ENCODE measurements around the gene PUM1.
"Not testable (repeated sequence)": the region's sequence is repeated elsewhere in the genome, so short reads cannot be mapped to it uniquely, and the experiment has no call there.

The PUM1 gene

DNA sequence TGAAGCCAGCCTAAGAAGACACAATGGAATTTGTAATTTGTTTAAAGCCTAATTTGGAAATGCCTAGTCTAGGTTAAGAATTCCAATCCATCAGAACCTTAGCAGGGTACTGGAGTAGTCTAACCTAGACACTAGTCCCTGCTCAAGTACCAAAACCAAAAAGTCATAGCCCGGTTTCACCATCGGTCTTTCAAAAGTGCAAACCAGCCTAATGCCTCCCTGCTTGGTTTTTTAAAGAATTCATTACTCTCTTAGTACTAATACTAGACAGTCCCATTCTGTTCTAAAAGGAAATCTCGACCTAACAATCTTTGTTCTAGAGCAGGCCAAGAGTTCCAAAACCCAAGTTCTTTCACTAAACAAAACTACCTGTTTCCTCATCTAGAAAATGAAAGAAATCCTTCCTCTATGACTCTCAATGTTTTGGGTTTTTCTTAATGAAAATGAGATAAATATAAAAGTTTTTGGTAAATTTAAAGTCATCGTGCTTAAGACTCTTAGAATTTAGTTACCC lies 2.6 kb downstream of the PUM1 start:
- no peak for DNase-seq (ENCODE audit: low read depth)

DNA sequence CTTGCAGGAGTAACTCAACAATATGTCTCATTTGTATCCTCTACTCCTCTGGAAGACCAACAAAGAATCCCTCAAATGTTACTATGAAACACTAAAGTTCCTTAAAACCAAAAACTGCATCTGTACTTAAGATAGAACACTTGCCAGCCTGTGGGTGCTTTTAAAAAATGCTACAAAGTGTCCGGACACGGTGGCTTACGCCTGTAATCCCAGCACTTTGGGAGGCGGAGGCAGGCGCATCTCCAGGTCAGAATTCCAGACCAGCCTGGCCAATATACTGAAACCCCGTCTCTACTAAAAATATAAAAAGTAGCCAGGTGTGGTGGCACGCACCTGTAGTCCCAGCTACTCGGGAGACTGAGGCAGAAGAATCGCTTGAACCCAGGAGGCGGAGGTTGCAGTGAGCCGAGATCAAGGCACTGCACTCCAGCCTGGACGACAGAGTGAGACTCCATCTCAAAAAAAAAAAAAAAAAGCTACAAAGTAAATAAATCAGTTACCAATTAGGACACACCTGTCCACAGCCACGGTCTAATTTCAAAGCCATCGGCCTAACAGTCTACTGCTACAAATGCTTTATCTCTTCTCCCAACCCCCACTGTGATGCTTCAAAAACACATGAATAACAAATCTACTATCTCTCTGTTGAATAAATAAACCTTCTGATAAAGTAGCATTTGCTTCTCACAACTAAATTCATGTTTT lies 3.2 kb downstream of the PUM1 start:
- DNase-seq (ENCODE audit: low read depth), result not testable (repeated sequence)

- no peak for DNase-seq (ENCODE audit: low read depth)
These were observed 7.5 kb downstream of the PUM1 start for GRCh38 chr1:31058012-31058411.

DNA sequence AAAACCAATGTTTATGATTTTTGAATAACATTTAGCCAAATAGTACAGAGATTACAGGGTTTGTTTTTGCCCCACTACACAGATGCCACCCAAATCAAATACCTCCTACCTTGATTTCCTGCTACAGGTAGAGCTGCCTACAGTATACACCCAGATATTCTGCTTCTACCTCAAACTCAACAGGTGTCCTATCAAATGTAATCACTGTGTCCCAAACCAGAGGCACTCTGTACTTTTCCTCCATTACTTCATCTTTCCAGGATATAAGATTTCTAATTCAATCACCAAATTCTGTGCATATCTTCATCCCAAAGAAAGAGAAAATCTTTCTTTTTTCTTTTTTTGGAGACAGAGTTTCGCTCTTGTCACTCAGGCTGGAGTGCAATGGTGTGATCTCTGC lies 9.6 kb downstream of the PUM1 start:
- DNase-seq (ENCODE audit: low read depth), result no peak

DNA sequence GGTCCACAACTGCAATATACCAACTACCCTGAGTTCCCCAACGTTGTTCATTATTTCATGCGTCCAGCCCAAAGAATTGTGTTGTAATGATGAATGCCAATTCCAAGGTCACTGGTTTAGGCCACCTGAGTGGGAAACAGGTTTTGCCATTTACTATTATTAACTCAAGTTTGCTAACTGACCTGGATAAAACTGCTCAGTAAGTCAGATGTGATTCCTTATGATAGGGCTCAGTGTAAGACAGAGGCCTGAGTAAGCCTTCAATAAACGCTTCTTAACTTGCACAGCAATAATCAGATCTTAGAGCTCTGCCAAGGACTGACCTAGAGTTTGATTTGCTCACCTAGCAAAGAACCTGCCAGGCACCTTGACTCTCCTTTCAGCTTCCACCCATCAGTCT lies 10.0 kb downstream of the PUM1 start:
- DNase-seq (ENCODE audit: low read depth), result no peak

DNA sequence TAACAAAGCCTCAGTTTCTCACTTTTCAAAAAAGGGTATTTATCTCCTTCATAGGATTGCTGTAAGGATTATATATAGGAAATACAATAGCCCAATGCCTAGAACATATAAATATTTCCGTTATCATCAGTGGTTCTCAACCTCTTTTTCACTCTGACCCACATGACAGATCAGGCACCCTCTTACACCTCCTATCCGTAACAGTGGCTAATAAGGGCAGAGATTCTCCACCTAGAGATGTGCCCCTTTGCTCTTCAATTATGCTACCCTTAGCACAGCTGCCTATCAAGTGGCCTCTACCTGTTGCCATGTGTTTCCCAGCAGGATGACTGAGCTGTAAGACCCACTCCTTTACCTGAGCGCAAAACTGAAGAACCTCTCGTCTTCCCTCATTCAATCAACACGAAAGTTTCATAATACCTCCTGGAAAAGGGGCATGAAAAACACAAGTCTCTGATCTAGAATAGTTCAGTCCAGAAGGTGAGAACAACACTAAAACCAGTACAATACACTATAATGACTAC lies 10.5 kb downstream of the PUM1 start:
- no peak for DNase-seq (ENCODE audit: low read depth)

- DNase-seq (ENCODE audit: low read depth), result no peak
These were observed 11.2 kb downstream of the PUM1 start for GRCh38 chr1:31054349-31054748.

DNA sequence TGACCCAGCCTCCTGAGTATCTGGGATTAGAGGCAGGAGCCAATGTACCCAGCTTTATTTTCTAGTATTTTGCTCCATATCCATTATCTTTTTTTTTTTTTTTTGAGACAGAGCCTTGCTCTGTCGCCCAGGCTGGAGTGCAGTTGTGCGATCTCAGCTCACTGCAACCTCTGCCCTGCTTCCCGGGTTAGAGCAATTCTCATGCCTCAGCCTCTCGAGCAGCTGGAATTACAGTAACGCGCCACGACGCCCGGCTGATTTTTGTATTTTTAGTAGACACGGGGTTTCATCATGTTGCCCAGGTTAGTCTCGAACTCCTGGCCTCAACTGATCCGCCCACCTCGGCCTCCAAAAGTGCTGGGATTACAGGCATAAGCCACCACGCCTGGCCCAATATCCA lies 12.9 kb downstream of the PUM1 start:
- DNase-seq (ENCODE audit: low read depth), result not testable (repeated sequence)

DNA sequence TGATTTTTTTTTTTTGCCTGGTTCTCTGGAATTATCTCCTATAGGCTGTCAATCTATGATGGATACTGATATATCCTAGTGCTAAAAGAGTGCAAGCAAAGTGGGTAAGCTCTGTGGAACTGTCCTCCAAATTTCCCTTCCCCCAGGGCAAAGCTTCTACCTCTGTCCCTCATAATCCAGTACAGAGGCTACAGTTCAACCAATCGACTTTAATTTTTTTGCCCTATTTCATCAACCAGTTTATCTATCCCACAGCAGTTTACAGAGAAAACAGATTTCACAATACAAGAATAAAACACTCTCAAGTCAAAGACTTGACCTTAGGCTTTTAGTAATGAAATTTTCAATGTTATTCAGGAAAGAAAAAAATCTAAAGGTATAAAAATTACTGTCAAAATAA lies 13.9 kb downstream of the PUM1 start:
- DNase-seq (ENCODE audit: low read depth), result no peak

GRCh38 chr1:31047507-31047906 lies 18.0 kb downstream of the PUM1 start:
- not testable (repeated sequence) for DNase-seq (ENCODE audit: low read depth)

DNA sequence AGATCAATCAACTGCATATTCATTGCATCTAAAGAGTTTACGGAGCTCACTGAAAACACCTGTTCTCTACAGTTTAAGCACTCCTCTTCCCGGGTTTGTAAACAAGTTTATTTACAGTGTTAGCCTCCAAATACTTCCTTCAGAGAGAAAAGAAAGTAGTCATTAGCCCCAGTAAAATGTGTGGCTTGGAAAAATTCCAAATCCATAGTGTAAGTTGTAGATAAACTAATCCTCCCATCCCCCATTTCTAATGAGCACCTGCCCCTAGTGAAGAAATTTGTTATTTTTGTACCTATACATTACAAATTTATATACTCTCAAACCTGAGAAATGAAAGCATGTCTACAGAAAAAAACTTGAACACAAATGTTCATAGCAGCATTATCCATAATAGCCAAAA lies 21.9 kb downstream of the PUM1 start:
- no peak for DNase-seq (ENCODE audit: low read depth)

GRCh38 chr1:31042656-31043055 lies 22.9 kb downstream of the PUM1 start:
- DNase-seq (ENCODE audit: low read depth), result no peak

GRCh38 chr1:31041529-31041928 lies 24.0 kb downstream of the PUM1 start:
- DNase-seq (ENCODE audit: low read depth), result no peak

DNA sequence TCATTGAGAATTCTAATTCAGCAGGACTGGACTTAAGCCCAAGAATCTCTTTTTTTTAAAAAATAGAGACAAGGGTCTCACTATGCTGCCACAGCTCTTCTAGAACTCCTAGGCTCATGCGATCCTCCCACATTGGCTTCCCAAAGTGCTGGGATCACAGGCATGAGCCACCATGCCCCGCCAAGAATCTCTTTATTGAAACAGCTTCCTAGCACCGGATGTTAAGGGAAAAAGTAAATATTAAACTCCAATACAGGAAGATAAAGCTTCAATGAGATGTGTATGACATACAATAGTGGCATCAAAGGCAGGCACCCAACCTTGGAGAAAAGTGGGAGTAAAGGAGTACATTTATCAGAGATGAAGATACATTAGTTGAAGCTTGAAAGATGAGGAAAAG lies 25.5 kb downstream of the PUM1 start:
- no peak for DNase-seq (ENCODE audit: low read depth)

- DNase-seq (ENCODE audit: low read depth), result not testable (repeated sequence)
These were observed 26.6 kb downstream of the PUM1 start for GRCh38 chr1:31038935-31039334.

- no peak for DNase-seq (ENCODE audit: low read depth)
These were observed 27.2 kb downstream of the PUM1 start for GRCh38 chr1:31038360-31038759.

- DNase-seq (ENCODE audit: low read depth), result no peak
These were observed 28.6 kb downstream of the PUM1 start for GRCh38 chr1:31036749-31037500.

GRCh38 chr1:31033598-31033997 lies 31.9 kb downstream of the PUM1 start:
- no peak for DNase-seq (ENCODE audit: low read depth)

GRCh38 chr1:31032266-31032665 lies 33.3 kb downstream of the PUM1 start:
- DNase-seq (ENCODE audit: low read depth), result no peak

GRCh38 chr1:31031330-31032143 lies 34.0 kb downstream of the PUM1 start:
- DNase-seq (ENCODE audit: low read depth), result no peak

DNA sequence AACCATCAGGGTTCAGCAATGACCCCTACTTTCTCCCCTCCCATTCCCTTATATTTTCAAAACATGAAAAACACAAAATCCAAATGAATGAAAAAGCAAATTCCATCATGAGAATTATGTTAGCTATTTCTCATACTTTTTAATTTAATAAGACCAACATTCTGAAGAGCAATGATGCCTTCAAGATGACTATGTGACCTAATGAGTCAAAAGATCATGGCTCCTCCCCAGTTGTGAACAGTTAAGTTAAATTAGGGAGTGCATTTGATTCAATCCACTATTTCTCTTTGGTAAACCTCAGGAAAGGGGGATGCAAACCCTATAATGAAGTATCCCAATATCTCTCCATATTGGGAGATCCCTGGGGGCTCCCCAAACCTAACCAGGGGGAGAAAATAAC lies 36.5 kb downstream of the PUM1 start:
- no peak for DNase-seq (ENCODE audit: low read depth)

Data from stimulated activated CD4-positive, alpha-beta T cell treated with anti-CD3 and anti-CD28 coated beads, Interleukin-2, amount 100 ng/mL, for 4 hours (primary cell).